Right kidney (tissue), 1 donor: ENCODE measurements around the gene PRRT2.
A peak's percentile ranks its signal among the peaks of the same experiment; 100 is the strongest.

Experiments used
- DNase-seq: peaks from one replicate; pipeline ENCODE4 v3.0.0-alpha.2; 2016

The PRRT2 gene

DNA sequence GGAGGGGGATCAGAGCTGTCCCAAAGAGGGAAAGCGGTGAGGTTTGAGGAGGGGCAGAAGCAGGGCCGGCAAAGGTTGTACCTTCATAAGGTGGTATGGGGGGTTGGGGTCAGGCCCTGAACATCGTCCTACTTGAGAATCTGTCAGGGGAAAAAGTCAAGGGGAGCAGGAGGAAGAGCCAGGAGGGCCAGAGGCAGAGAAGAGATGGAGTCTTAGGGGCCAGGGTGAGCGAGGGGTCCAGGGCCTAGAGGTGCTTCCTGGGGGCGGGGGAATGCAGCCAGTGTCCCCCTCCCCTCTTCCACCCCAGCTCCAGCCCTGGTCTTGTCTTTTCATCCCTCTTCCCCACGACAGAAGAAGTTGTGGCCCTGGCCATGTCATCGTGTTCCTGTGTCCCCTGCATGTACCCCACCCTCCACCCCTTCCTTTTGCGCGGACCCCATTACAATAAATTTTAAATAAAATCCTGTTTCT, 1.3 kb upstream of the PRRT2 start:
- no peak for DNase-seq

DNA sequence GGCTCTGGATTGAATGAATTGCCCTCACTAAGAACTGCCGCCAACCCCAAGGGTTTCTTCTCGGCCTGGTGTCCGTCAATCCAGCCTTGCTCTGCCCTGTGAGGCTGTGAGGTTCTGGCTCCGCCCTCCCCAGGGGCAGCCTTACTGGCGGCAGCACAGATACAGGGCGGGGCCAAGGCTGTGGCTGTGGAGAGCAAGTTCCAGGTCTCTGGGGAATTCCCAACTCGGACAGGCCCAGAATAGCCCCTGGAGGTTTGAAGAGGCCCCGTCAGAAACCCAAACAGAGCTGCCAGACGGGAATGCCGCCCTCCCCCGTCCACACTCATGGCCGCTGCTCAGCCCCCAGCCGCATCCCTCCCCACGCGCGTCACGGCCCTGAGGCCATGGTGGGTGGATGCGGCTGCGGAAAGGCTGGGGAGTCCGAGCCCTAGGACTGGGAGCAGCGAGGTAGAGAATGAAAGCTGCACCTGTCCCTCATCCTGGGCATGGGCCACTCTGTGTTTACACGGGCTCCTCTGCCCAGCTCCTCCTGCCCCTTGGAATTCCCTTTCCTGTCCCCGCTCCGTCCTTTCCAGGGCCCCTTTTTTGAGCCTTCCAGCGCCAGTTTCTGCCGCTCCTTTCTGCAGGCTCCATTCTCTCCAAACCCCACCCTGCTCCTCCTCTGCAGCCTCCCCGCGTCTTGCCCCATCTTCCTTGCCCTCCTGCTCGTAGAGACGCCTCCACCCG, 660 bp upstream of the PRRT2 start:
- peak; percentile 83 for DNase-seq

DNA sequence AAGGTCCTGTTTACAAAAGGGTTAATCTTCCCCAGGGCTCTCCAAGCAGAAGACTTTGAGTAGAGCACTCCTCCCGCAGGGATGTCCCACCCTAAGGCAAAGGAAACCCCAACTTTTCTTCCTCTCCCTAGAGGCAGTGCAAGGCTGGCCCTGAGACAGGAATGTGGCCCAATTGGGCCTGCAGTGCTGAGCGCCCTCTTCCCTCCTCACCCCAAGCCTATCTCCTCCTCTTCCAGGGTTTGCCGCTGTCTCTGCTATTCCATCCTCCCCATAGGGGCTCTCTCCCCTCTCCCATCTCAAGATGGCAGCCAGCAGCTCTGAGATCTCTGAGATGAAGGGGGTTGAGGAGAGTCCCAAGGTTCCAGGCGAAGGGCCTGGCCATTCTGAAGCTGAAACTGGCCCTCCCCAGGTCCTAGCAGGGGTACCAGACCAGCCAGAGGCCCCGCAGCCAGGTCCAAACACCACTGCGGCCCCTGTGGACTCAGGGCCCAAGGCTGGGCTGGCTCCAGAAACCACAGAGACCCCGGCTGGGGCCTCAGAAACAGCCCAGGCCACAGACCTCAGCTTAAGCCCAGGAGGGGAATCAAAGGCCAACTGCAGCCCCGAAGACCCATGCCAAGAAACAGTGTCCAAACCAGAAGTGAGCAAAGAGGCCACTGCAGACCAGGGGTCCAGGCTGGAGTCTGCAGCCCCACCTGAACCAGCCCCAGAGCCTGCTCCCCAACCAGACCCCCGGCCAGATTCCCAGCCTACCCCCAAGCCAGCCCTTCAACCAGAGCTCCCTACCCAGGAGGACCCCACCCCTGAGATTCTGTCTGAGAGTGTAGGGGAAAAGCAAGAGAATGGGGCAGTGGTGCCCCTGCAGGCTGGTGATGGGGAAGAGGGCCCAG, 1.0 kb downstream of the PRRT2 start:
- no peak for DNase-seq

DNA sequence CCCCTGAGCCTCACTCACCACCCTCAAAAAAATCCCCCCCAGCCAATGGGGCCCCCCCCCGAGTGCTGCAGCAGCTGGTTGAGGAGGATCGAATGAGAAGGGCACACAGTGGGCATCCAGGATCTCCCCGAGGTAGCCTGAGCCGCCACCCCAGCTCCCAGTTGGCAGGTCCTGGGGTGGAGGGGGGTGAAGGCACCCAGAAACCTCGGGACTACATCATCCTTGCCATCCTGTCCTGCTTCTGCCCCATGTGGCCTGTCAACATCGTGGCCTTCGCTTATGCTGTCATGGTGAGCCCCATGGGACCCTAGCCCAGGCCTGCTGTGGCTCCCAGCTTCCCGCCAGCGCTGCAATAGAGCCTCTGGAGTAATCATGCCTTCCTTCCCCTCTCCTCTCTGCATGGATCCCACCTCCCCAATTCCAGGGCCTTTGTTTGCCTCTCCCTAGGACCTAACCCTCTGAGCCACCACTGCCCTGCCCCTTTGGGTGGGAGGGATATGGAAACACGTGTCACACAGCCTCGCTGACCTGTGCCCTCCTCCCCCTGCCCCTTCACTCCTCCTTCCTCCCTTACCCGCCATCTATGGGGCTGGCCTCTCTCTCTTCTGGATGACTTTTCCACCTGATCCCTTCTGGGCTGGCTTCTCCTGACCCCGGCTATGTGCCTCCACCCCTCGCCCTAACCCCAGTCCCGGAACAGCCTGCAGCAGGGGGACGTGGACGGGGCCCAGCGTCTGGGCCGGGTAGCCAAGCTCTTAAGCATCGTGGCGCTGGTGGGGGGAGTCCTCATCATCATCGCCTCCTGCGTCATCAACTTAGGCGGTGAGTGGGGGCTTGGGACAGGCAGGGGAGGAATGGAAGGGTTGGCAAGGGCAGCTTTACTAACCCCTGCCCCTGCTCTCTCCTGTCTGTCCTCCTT, 1.9 kb downstream of the PRRT2 start:
- no peak for DNase-seq

DNA sequence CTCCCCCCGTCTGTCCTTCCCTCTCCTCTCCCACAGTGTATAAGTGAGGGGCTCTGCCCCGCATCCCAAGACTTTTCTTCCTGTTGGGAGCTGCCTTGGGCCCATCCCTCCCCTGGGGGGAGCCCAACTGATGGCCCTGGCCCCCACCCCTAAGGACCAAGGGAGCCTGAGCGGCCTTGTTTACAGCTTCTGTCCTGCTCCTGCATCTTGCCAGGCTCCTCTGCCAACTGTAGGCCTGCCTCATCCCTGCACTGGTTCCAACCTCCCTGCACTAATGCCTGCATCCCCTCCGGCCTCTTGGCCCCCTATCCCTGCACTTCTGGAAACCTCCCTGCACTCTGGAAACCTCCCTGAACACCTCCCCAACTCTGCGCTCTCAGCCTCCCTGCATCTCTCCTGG, 2.6 kb downstream of the PRRT2 start:
- no peak for DNase-seq

DNA sequence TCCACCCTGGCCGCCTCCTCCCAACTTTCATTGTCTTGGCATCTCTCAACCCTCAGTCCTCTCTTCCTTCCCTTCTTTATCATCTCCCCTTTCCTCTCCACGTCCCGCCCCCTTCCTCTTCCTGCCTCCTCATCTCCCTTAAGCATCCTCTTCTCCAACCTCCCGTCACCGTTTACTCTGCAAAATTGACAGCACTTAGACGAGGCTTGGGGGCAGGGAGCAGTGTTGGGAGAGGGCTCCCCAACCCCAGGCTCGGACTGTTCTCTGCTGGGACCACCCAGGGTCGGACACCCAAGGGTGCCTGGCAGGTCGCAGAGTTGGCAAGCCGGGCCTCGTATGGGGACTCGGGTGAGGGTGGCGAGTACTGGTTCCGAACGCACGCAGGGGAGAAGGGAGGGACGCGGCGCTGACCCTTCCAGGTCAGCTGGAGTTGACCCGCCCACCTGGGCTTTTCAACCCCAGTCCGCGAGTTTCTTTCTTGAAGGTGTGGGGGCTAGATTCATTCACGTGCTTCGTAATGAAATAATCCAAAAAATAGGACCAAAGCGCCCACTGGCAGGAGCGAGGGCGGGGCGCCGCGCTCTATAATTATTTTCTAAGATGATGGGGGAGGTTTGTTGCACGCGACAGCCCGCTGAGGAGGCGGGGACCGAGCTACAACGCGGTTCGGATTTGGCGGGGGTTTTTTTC, 3.2 kb downstream of the PRRT2 start:
- peak; percentile 48 for DNase-seq

DNA sequence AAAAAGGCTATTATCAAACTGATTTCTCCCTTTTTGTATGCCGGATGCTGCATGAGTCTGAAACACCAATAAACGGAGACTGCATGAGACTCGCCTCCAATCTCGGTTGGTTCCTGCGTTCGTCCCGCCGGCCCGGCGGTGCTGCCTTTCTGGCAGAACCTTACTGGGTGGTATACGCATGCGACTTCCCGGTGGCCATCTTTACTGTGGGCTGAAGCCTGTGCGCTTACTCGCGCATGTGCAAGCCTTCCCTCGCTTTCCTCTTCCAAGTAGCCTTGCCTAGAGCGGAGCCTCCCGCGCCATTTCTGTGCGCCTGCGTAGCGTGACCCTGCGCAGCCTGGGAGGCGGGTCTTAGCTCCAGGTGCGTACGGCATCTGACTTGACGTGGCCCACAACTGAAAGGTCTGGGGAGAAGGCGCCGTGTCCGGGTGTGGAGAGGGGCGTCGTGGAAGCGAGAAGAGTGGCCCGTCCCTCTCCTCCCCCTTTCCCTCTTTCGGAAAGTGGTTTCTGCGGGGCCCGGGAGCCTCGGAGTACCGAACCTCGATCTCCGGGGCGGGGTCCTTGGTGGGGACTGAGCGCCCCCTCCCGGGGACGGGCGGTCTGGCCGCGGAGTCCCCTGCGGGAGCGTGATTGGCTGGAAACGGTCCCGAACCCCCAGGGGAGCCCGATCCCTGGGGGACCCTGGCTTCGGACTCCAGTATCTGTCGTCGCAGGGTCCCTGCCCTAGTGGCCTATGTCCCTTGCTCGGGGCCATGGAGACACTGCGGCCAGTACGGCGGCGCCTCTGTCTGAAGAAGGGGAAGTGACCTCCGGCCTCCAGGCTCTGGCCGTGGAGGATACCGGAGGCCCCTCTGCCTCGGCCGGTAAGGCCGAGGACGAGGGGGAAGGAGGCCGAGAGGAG, 4.0 kb downstream of the PRRT2 start, which contains the start of gene PAGR1:
TSS of gene PAGR1 (plus strand) at position 360 of the 901 bp plus-strand sequence. CDS start at position 734, 374 bp downstream.
- peak; percentile 99 for DNase-seq

DNA sequence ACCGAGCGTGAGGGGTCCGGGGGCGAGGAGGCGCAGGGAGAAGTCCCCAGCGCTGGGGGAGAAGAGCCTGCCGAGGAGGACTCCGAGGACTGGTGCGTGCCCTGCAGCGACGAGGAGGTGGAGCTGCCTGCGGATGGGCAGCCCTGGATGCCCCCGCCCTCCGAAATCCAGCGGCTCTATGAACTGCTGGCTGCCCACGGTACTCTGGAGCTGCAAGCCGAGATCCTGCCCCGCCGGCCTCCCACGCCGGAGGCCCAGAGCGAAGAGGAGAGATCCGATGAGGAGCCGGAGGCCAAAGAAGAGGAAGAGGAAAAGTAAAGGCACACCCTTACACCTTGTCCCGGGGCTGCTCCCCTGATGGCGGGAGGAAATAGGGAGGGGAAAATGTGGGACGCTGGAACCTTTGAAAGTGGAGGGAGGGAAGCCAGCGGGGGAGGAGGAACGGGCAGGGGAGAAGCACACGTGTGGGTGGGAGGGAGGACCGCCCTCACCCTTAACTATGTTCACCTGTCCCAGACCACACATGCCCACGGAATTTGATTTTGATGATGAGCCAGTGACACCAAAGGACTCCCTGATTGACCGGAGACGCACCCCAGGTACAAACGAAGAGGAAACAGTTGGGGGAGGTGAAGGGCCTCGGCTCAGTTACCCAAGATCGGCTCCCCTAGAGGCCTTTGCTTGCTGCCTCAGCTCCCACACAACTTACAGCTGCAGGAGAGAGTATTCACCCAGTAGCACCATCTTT, 4.9 kb downstream of the PRRT2 start:
- DNase-seq: no peak

DNA sequence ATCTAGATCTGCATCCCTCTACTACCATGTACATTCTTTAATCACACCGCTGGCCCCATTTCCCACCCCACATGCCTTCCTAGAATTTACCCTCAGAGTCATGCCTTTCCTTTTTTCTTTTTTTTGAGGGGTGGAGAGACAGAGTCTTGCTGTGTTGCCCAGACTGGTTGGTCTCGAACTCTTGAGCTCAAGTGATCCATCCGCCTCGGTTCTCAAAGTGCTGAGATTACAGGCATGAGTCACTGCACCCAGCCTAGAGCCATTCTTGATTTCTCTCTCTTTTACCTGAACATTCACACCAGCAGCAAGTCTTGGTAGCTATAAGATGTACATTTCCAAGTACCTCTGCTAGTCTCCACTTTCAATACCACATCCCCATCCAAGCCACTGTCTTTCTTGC, 6.1 kb downstream of the PRRT2 start:
- DNase-seq: no peak

DNA sequence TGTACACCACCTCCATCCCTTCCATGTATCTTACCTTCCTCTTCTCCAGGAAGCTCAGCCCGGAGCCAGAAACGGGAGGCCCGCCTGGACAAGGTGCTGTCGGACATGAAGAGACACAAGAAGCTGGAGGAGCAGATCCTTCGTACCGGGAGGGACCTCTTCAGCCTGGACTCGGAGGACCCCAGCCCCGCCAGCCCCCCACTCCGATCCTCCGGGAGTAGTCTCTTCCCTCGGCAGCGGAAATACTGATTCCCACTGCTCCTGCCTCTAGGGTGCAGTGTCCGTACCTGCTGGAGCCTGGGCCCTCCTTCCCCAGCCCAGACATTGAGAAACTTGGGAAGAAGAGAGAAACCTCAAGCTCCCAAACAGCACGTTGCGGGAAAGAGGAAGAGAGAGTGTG, 7.5 kb downstream of the PRRT2 start:
- no peak for DNase-seq

DNA sequence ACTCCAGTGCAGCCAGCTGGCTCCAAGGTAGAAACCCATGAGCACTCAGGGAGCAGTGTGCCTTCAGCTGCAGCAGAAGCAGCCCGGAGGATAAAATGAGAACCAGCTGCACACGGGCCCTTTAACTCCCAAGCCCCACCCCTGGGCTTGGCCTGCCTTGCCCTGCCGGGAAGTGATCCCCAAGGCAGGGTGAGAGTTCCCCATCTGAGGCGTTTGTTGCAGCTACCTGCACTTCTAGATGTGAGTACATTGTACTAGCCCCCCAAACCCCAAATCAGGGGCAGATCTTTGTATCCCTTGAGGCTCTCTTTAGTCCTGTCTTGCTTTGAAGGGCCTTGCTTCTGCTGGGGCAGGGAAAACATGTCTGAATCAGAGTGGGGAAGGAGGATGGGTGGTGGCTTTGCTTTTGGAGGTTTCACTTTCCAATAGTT, 8.3 kb downstream of the PRRT2 start, which contains the start of gene MVP:
TSS of gene MVP (plus strand) at position 192 of the 431 bp plus-strand sequence. CDS start 10,088 bp downstream, outside the sequence.
- DNase-seq: no peak

DNA sequence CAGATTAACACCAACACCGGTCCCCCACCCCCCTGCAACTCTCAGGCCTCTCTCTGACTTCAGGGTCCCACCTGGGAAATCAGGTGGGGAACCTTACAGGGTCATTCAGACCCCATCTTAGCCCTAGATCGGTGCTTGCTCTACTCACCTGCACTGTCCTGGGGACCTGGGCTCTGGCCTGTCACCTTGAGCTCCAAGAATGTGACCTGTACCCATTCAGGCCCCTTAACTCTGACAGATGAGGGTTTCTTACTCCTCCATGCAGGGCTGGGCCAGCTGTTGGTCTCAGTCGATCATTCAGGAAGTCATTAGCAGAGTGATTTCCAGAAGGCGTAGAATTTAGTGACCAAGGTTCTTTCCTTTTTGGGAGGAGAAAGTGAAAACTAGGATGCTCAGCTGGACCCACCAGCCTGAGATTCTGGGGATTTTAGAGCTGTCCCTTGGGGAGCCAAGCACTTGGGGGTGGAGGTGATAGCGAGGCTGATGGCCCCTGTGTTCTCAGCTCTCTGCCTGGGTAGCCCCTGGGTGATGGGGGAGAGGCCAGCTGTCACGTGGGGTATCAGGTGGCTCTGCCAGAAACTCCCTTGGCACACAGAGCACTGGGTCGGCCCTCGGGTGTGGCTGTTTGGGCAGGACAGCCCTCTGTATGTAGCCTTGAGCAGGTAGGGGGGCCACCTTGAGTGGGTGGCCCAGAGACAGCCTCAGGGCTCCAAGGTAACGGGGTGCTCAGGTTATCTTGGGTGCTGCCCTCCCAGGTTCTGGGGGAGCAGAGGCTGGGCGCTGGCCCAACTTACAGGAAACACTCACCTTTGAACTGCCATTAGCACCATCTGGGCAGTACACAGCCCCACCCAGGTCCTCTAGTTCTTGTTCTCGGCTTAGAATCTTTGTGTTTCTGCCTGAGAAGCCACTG, 9.0 kb downstream of the PRRT2 start:
- no peak for DNase-seq

DNA sequence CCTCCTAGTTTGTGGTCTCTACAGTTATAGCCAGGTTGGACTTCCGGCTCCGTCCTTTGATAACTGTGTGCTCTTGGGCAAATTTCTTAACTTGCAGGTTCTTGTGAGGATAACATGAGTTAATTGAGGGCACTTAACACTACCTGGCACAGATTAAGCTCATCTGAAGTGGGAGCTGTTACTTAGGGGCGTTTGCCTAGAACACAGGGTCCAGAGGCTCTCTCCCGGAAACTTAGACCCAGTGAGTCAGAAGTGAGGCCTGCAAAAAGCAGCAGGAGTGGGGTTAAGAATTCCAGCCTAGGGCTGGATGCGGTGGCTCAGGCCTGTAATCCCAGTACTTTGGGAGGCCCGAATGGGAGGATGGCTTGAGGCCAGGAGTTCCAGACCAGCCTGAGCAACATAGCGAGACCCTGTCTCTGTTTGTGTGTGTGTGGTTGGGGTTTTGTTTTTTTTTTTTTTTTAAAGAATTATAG, 9.7 kb downstream of the PRRT2 start:
- no peak for DNase-seq

DNA sequence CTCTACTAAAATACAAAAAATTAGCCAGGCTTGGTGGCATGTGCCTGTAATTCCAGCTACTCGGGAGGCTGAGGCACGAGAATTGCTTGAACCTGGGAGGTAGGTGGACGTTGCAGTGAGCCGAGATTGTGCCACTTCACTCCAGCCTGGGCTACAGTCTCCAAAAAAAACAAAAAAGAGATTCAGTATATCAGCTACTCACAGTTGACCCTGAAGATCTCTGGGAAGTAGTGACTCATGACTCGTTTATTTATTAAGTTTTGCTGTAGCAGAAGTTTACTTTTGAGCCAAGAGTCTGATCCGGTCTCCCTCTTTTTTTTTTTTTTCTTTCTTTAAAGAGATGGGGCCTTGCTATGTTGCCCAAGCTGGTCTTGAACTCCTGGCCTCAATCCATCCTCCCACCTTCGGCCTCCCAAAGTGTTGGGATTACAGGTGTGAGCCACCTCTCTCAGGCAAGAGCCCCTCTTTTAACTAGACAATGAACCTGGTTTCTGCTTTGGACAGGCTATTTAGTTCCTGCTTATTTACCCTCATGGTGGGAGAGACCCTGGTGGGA, 12.7 kb downstream of the PRRT2 start:
- DNase-seq: no peak

DNA sequence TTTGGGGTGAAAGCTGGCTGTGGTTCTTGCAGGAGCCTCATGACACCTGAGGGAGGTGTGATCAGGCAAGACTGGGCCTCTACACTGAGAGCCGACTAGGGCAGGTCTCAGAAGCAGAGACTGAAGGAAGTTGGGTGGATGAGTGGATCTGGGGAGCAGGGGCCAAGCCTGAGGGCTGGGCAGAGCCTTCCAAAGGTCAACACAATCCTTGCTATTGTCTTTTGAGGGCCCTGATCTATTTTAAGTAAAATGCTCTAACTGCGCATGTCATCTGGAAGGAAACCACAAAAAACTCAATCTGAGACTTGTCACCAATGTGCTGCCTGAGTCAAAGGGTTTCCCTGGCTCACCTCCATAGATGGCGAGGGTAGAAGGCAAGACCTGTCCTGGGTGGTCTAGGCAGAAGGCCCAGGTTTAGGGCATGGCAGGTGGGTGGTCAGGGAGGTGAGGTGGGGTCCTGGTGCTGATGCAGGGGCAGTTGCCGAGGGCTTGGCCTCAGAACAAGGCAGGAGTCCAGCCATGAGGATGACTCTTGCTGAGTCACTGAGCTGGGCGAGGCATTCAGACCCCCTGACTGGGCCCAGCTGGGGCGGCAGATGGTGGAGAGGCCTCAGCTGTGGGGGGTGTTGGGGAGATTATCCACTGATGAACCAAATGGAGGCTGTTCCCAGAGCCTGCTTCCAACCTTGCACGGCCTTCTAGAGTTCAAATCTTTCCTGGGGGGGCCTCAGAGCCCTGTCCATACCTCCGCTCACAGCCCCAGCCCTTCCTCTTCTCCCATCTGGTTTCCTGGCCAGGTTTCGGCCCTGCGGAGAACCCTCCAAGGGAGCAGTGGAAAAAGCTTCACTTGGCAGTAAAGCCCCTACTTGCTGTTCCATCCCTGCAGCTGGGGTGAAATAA, 13.4 kb downstream of the PRRT2 start:
- no peak for DNase-seq

DNA sequence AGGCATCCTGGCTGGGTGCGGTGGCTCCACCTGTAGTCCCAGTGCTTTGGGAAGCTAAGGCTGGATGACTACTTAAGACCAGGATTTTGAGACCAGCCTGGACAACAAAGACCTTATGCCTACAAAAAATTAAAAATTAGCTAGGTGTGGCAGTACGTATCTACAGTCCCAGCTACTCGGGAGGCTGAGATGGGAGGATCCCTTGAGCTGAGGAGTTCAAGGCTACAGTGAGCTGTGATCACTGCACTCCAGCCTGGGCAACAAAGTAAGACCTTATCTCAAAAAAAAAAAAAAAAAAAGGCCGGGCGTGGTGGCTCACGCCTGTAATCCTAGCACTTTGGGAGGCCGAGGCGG, 14.3 kb downstream of the PRRT2 start:
- no peak for DNase-seq

DNA sequence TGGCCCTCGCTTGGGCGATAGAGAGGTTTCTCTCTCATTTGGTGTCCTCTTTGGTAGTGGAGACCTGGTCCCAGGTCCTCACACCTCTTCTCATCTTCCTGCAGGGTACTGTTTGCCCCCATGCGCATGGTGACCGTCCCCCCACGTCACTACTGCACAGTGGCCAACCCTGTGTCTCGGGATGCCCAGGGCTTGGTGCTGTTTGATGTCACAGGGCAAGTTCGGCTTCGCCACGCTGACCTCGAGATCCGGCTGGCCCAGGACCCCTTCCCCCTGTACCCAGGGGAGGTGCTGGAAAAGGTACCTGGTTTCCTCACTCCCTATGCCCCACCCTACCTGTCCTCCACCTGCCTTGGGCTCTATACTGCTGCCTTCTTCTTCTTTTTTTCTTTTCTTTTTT, 18.8 kb downstream of the PRRT2 start:
- no peak for DNase-seq
